Endothelial cell (in vitro differentiated cells): ENCODE data around the gene AXIN1. TPM values are rescaled to one million over a fixed set of nuclear protein-coding genes. Genes with fewer than 3 reads are reported as not detected.
"Not testable (repeated sequence)": the region's sequence is repeated elsewhere in the genome, so short reads cannot be mapped to it uniquely, and the experiment has no call there.

Experiments used
- DNase-seq: peaks from one replicate; pipeline ENCODE4 v3.0.0; 2021; ENCODE audit warnings: low spot score
- H3K27ac Mint-ChIP-seq: one replicate; pipeline ENCODE4 v1.8.0; 2021; ENCODE audit warnings: mixed read lengths, inconsistent platforms; ENCODE audit not compliant: unreplicated experiment
- H3K27me3 Mint-ChIP-seq: one replicate; pipeline ENCODE4 v1.8.0; 2021; ENCODE audit warnings: mild to moderate bottlenecking, moderate library complexity, mixed read lengths, inconsistent platforms; ENCODE audit not compliant: unreplicated experiment
- H3K36me3 Mint-ChIP-seq: one replicate; pipeline ENCODE4 v1.8.0; 2021; ENCODE audit warnings: mild to moderate bottlenecking, low read depth, mixed read lengths, inconsistent platforms; ENCODE audit not compliant: unreplicated experiment
- H3K4me1 Mint-ChIP-seq: one replicate; pipeline ENCODE4 v1.8.0; 2021; ENCODE audit warnings: mild to moderate bottlenecking, mixed read lengths, inconsistent platforms; ENCODE audit not compliant: unreplicated experiment
- H3K4me3 Mint-ChIP-seq: one replicate; pipeline ENCODE4 v1.8.0; 2021; ENCODE audit warnings: mild to moderate bottlenecking, mixed read lengths, inconsistent platforms; ENCODE audit not compliant: unreplicated experiment
- H3K9me3 Mint-ChIP-seq: one replicate; pipeline ENCODE4 v1.8.0; 2021; ENCODE audit warnings: mixed read lengths, inconsistent platforms; ENCODE audit not compliant: unreplicated experiment
- CTCF ChIP-seq: fragments of 200-600 bp; sonication (generic); IDR thresholded peaks from one replicate; pipeline ENCODE4 v1.5.0; 2021; ENCODE audit warnings: antibody characterized with exemption; ENCODE audit not compliant: unreplicated experiment
- total RNA-seq: library from RNA; stranded (reverse); fragmentation: NEBNext Ultra II Directional; extraction: Animal tissue kit (Norgen Biotek cat#: 25700); gene quantifications from one replicate; pipeline ENCODE4 v1.2.1, GENCODE V29; 2021; ENCODE audit not compliant: unreplicated experiment

The AXIN1 gene
- total RNA-seq, 1 donor from 2014 or later = 17.5 TPM

GRCh38 chr16:364595-365491 lies 12.3 kb upstream of the AXIN1 start:
- Mint-ChIP-seq H3K4me3 (no peak overlapping the region), H3K9me3 (no peaks in the 10 kb centered on the region), H3K36me3 (peaks cover 4% of the 10 kb centered on the region), H3K27me3 (peaks cover 6% of the 10 kb centered on the region), H3K27ac (no peak overlapping the region), H3K4me1 (no peaks in the 10 kb centered on the region)
- TF ChIP-seq CTCF = no peak
- DNase-seq = no peak

- Mint-ChIP-seq H3K27me3 (peaks cover 3% of the 10 kb centered on the region), H3K27ac (no peak overlapping the region), H3K9me3 (no peaks in the 10 kb centered on the region), H3K4me3 (no peak overlapping the region), H3K4me1 (no peaks in the 10 kb centered on the region), H3K36me3 (peaks cover 4% of the 10 kb centered on the region)
- DNase-seq = no peak
- no peak for TF ChIP-seq CTCF
These were observed 11.4 kb upstream of the AXIN1 start for GRCh38 chr16:363766-364490.

GRCh38 chr16:363110-363765 lies 10.7 kb upstream of the AXIN1 start:
- Mint-ChIP-seq H3K4me1 (no peaks in the 10 kb centered on the region), H3K9me3 (no peaks in the 10 kb centered on the region), H3K27ac (no peak overlapping the region), H3K4me3 (no peak overlapping the region), H3K36me3 (peaks cover 4% of the 10 kb centered on the region), H3K27me3 (peaks cover 3% of the 10 kb centered on the region)
- no peak for DNase-seq
- TF ChIP-seq CTCF = no peak

GRCh38 chr16:362702-362999 lies 10.1 kb upstream of the AXIN1 start:
- H3K27me3 Mint-ChIP-seq, H3K27ac Mint-ChIP-seq, H3K36me3 Mint-ChIP-seq, H3K4me3 Mint-ChIP-seq, DNase-seq, H3K4me1 Mint-ChIP-seq, H3K9me3 Mint-ChIP-seq: not testable (repeated sequence)

GRCh38 chr16:361872-362701 lies 9.6 kb upstream of the AXIN1 start:
- Mint-ChIP-seq H3K36me3 (peaks cover 2% of the 10 kb centered on the region), H3K27ac (no peak overlapping the region), H3K4me3 (no peak overlapping the region), H3K9me3 (no peaks in the 10 kb centered on the region), H3K4me1 (no peaks in the 10 kb centered on the region), H3K27me3 (peaks cover 3% of the 10 kb centered on the region)
- no peak for TF ChIP-seq CTCF
- DNase-seq = peak; percentile 74
